ENCODE results near the gene ZNF587. TPM values are rescaled to one million over a fixed set of nuclear protein-coding genes. Genes with fewer than 3 reads are reported as not detected.
"Not testable (repeated sequence)": the region's sequence is repeated elsewhere in the genome, so short reads cannot be mapped to it uniquely, and the experiment has no call there.

Gene ZNF587
- total RNA-seq, 2 experiments from 2014 or later, result 20.1 to 22.9 TPM

GRCh38 chr19:57814505-57815246 lies 35.0 kb upstream of the ZNF587 start, which contains the start of gene ZNF552:
TSS of gene ZNF552 (minus strand) at chr19:57814913. CDS start at chr19:57814743, 170 bp downstream.
- ChIA-PET POLR2A (interaction anchor here (0.6 kb wide), 1 partner anchor 40 kb away, joined by 3 read pairs; no protein-coding TSS in a partner anchor), CTCF (interaction anchor here (0.5 kb wide), 1 partner anchor 77 kb away, joined by 3 read pairs; no protein-coding TSS in a partner anchor)
- Mint-ChIP-seq H3K27me3 (no peaks in the 10 kb centered on the region), H3K36me3 (ENCODE audit: low read depth) (peaks cover 27% of the 10 kb centered on the region), H3K4me3 (peak within 1 kb of the TSS; percentile 89), H3K27ac (peak within 1 kb of the TSS; percentile 75), H3K9me3 (ENCODE audit: low read depth) (no peaks in the 10 kb centered on the region), H3K4me1 (peaks cover 42% of the 10 kb centered on the region)
- DNase-seq (peak; percentile 84), ATAC-seq (peak; percentile 82)
- intact Hi-C loops (cut with DNase I, micrococcal nuclease), result loop anchor here (1.0 to 10.0 kb wide), 9 partner anchors 25 to 1500 kb away; partner anchors contain the start of genes ZNF586 (in 2 of the 2), ZNF587 (in 2 of the 2), ZNF776 (in 2 of the 2) and ZNF417 (in 1 of the 2)

GRCh38 chr19:57815247-57816075 lies 34.2 kb upstream of the ZNF587 start:
- H3K4me3 Mint-ChIP-seq, result peak overlapping the region; percentile 89
- no peaks in the 10 kb centered on the region for H3K9me3 Mint-ChIP-seq (ENCODE audit: low read depth)
- H3K4me1 Mint-ChIP-seq, result peaks cover 46% of the 10 kb centered on the region
- ATAC-seq (no peak), DNase-seq (no peak)
- H3K27ac Mint-ChIP-seq, result peak overlapping the region; percentile 75
- ChIA-PET POLR2A (no interaction called here), CTCF (interaction anchor here (0.5 kb wide), 1 partner anchor 78 kb away, joined by 3 read pairs; no protein-coding TSS in a partner anchor)
- no peaks in the 10 kb centered on the region for H3K27me3 Mint-ChIP-seq
- peaks cover 30% of the 10 kb centered on the region for H3K36me3 Mint-ChIP-seq (ENCODE audit: low read depth)
- intact Hi-C loops (cut with DNase I, micrococcal nuclease), result loop anchor here in 1 of 2 experiments (2.0 to 10.0 kb wide), 2 partner anchors 135 to 1501 kb away; partner anchors contain the start of genes ZNF551 and ZSCAN5A

- ChIA-PET POLR2A (no interaction called here), CTCF (no interaction called here)
- Mint-ChIP-seq H3K27me3 (no peaks in the 10 kb centered on the region), H3K27ac (peak overlapping the region; percentile 51), H3K9me3 (ENCODE audit: low read depth) (no peaks in the 10 kb centered on the region), H3K36me3 (ENCODE audit: low read depth) (peaks cover 29% of the 10 kb centered on the region), H3K4me3 (no peak overlapping the region), H3K4me1 (peaks cover 55% of the 10 kb centered on the region)
- ATAC-seq (no peak), DNase-seq (peak; percentile 17)
- intact Hi-C loops (cut with DNase I, micrococcal nuclease), result loop anchor here in 1 of 2 experiments (10.0 kb wide), 1 partner anchor 1502 kb away; the partner anchor contains the start of gene ZSCAN5A
Observed at GRCh38 chr19:57816652-57817051, 33.0 kb upstream of the ZNF587 start.

- ChIA-PET POLR2A (no interaction called here), CTCF (no interaction called here)
- H3K36me3 Mint-ChIP-seq (ENCODE audit: low read depth), result peaks cover 31% of the 10 kb centered on the region
- intact Hi-C loops (cut with DNase I, micrococcal nuclease), result loop anchor here in 1 of 2 experiments (2.0 to 10.0 kb wide), 3 partner anchors 185 to 1503 kb away; partner anchors contain the start of genes ZNF211, ZNF274 and ZSCAN5A
- H3K4me1 Mint-ChIP-seq, result peaks cover 53% of the 10 kb centered on the region
- H3K9me3 Mint-ChIP-seq (ENCODE audit: low read depth), result no peaks in the 10 kb centered on the region
- DNase-seq (no peak), ATAC-seq (no peak)
- H3K27ac Mint-ChIP-seq, result peak overlapping the region; percentile 94
- no peaks in the 10 kb centered on the region for H3K27me3 Mint-ChIP-seq
- no peak overlapping the region for H3K4me3 Mint-ChIP-seq
Observed at GRCh38 chr19:57817976-57818375, 31.7 kb upstream of the ZNF587 start.

GRCh38 chr19:57818378-57818777 lies 31.3 kb upstream of the ZNF587 start:
- CTCF ChIA-PET, result no interaction called here
- intact Hi-C loops (cut with DNase I, micrococcal nuclease), result loop anchor here in 1 of 2 experiments (2.0 to 10.0 kb wide), 3 partner anchors 186 to 1504 kb away; partner anchors contain the start of genes ZNF211, ZNF274 and ZSCAN5A
- Mint-ChIP-seq H3K4me3 (peak overlapping the region; percentile 97), H3K9me3 (ENCODE audit: low read depth) (no peaks in the 10 kb centered on the region), H3K4me1 (peaks cover 51% of the 10 kb centered on the region), H3K36me3 (ENCODE audit: low read depth) (peaks cover 33% of the 10 kb centered on the region), H3K27me3 (no peaks in the 10 kb centered on the region), H3K27ac (peak overlapping the region; percentile 94)
- POLR2A ChIA-PET, result no interaction called here
- DNase-seq (no peak), ATAC-seq (no peak)

GRCh38 chr19:57819475-57820148 lies 30.0 kb upstream of the ZNF587 start:
- peak overlapping the region; percentile 97 for H3K4me3 Mint-ChIP-seq
- intact Hi-C loops (cut with DNase I, micrococcal nuclease), result loop anchor here in 1 of 2 experiments (1.0 to 10.0 kb wide), 9 partner anchors 50 to 1505 kb away; partner anchors contain the start of genes ZNF211, ZNF256, ZNF274 and ZNF417
- H3K27ac Mint-ChIP-seq, result peak overlapping the region; percentile 94
- H3K4me1 Mint-ChIP-seq, result peaks cover 51% of the 10 kb centered on the region
- POLR2A ChIA-PET, result interaction anchor here (0.6 to 1.3 kb wide), 3 partner anchors 50 to 111 kb away, joined by 3 to 6 read pairs (median 5); partner anchors contain the start of genes ZNF154 and ZNF586
- CTCF ChIA-PET, result interaction anchor here (1.5 to 1.6 kb wide), 2 partner anchors 19 to 138 kb away, joined by 3 to 4 read pairs; partner anchors contain the start of gene ZNF551
- no peaks in the 10 kb centered on the region for H3K27me3 Mint-ChIP-seq
- H3K36me3 Mint-ChIP-seq (ENCODE audit: low read depth), result peaks cover 33% of the 10 kb centered on the region
- peak; percentile 89 for DNase-seq
- ATAC-seq, result peak; percentile 90
- no peaks in the 10 kb centered on the region for H3K9me3 Mint-ChIP-seq (ENCODE audit: low read depth)

GRCh38 chr19:57820599-57820998 lies 29.1 kb upstream of the ZNF587 start:
- Mint-ChIP-seq H3K4me3 (peak overlapping the region; percentile 97), H3K27me3 (no peaks in the 10 kb centered on the region), H3K36me3 (ENCODE audit: low read depth) (peaks cover 39% of the 10 kb centered on the region), H3K4me1 (peaks cover 44% of the 10 kb centered on the region), H3K27ac (peak overlapping the region; percentile 94), H3K9me3 (ENCODE audit: low read depth) (no peaks in the 10 kb centered on the region)
- intact Hi-C loops (cut with DNase I, micrococcal nuclease), result no loop called here
- ATAC-seq (no peak), DNase-seq (no peak)
- ChIA-PET POLR2A (no interaction called here), CTCF (interaction anchor here (1.5 to 1.6 kb wide), 2 partner anchors 20 to 139 kb away, joined by 3 to 4 read pairs; partner anchors contain the start of gene ZNF551)

GRCh38 chr19:57821095-57821494 lies 28.6 kb upstream of the ZNF587 start:
- H3K36me3 Mint-ChIP-seq (ENCODE audit: low read depth), result peaks cover 44% of the 10 kb centered on the region
- CTCF ChIA-PET; POLR2A ChIA-PET; intact Hi-C loops (cut with DNase I, micrococcal nuclease); ATAC-seq; H3K9me3 Mint-ChIP-seq (ENCODE audit: low read depth); DNase-seq; H3K27me3 Mint-ChIP-seq: not testable (repeated sequence)
- H3K4me3 Mint-ChIP-seq, result peak overlapping the region; percentile 97
- peak overlapping the region; percentile 94 for H3K27ac Mint-ChIP-seq
- peaks cover 44% of the 10 kb centered on the region for H3K4me1 Mint-ChIP-seq

- Mint-ChIP-seq H3K36me3 (ENCODE audit: low read depth) (peaks cover 46% of the 10 kb centered on the region), H3K4me1 (peaks cover 43% of the 10 kb centered on the region), H3K4me3 (peak overlapping the region; percentile 97)
- H3K9me3 Mint-ChIP-seq (ENCODE audit: low read depth); ATAC-seq; DNase-seq; H3K27me3 Mint-ChIP-seq; CTCF ChIA-PET; H3K27ac Mint-ChIP-seq; intact Hi-C loops (cut with DNase I, micrococcal nuclease); POLR2A ChIA-PET: not testable (repeated sequence)
Observed at GRCh38 chr19:57821501-57821900, 28.2 kb upstream of the ZNF587 start.

- Mint-ChIP-seq H3K27ac (peak overlapping the region; percentile 42), H3K4me1 (peaks cover 47% of the 10 kb centered on the region), H3K36me3 (ENCODE audit: low read depth) (peaks cover 56% of the 10 kb centered on the region)
- intact Hi-C loops (cut with DNase I, micrococcal nuclease); H3K9me3 Mint-ChIP-seq (ENCODE audit: low read depth); ATAC-seq; POLR2A ChIA-PET; H3K4me3 Mint-ChIP-seq; CTCF ChIA-PET; DNase-seq; H3K27me3 Mint-ChIP-seq: not testable (repeated sequence)
Observed at GRCh38 chr19:57823155-57823554, 26.5 kb upstream of the ZNF587 start.
